Pancreas (tissue), 10 donors: ENCODE data around the gene SIMC1. TPM values are rescaled to one million over a fixed set of nuclear protein-coding genes. Genes with fewer than 3 reads are reported as not detected.
A peak's percentile ranks its signal among the peaks of the same experiment; 100 is the strongest.
"Not testable (repeated sequence)": the region's sequence is repeated elsewhere in the genome, so short reads cannot be mapped to it uniquely, and the experiment has no call there.

Experiments used
- ATAC-seq, 4 donors: fragments of 200-7000 bp; cut with Tn5 transposase; one replicate each; pipeline versions ENCODE4 v1.8.0 to v1.9.1; 2020; ENCODE audit warnings: mild to moderate bottlenecking in 4 of 4, moderate library complexity in 4 of 4
- DNase-seq, 6 donors: peaks; one replicate each; pipeline ENCODE4 v3.0.0-alpha.2; 2020
- FAIRE-seq: peaks from 2 replicates; lab custom pipeline; 2012; peaks lifted over from hg19 to GRCh38; lab: Jason Lieb, UNC
- H3K27ac ChIP-seq, 4 donors: fragments of 200-600 bp; sonication (generic); 1 replicate in 3 of 4; 2 replicates in 1 of 4; pipeline versions ENCODE4 v1.5.0 to v1.8.0; 2020
- H3K27me3 ChIP-seq, 4 donors: fragments of 200-600 bp; one replicate each; pipeline ENCODE4 v1.8.0; 2021
- H3K36me3 ChIP-seq, 3 donors: fragments of 200-600 bp; sonication (generic) in 1 of 3; one replicate each; pipeline versions ENCODE4 v1.5.0 to v1.8.0; 2020 to 2021
- H3K4me1 ChIP-seq, 3 donors: fragments of 200-600 bp; one replicate each; pipeline ENCODE4 v1.8.0; 2021
- H3K4me3 ChIP-seq, 4 donors: fragments of 200-600 bp; sonication (generic) in 2 of 4; one replicate each; pipeline versions ENCODE4 v1.5.0 to v1.8.0; 2020 to 2021
- H3K9me3 ChIP-seq, 4 donors: fragments of 200-600 bp; one replicate each; pipeline ENCODE4 v1.8.0; 2021
- WGBS, 2 donors: extraction: QIAGEN DNeasy Blood & Tissue Kit; methylation state at CpG; one replicate each; pipeline ENCODE4 v1.1.7; 2013; 5-methylcytosine and 5-hydroxymethylcytosine counted together
- intact Hi-C, 3 donors: fragments of 100-400 bp; cut with DNase I; formaldehyde crosslinking; loops; one replicate each; pipeline versions ENCODE4 v1.11.1 to v1.14.2; 2022
- polyA plus RNA-seq, 2 donors: library from polyadenylated mRNA; stranded (reverse); fragments of 200-250 nt; gene quantifications; one replicate each; pipeline ENCODE4 v1.2.3, GENCODE V29; 2013
- total RNA-seq, 6 donors: library from RNA; stranded (reverse); fragmentation: NEBNext Ultra II Directional in 4 of 6; extraction: Animal tissue kit (Norgen Biotek cat#: 25700) in 4 of 6; gene quantifications; one replicate each; pipeline versions ENCODE4 v1.2.1 to v1.2.4, GENCODE V29; 2021 to 2023
- donor health status: healthy with polysubstance abuse.
- donor health status: DM: no; HTN: no; CAD: no; lungs with moderate emphysema.
- donor health status: DM: no; HTN: no; CAD: no.
- donor health status: control.
- donor health status: control.
- donor health status: Bipolar disorder and iron deficiency.
- donor health status: DM: yes; HTN: yes; CAD: no.
- donor health status: DM: no; HTN: no; CAD: no.
- donor health status: DM: no; HTN: no; CAD: no.
- donor health status: DM: yes; HTN: yes; CAD: no.

SIMC1 gene
- total and polyA plus RNA-seq, 8 donors, result 5.3 to 15.3 (median 8.5) TPM

DNA sequence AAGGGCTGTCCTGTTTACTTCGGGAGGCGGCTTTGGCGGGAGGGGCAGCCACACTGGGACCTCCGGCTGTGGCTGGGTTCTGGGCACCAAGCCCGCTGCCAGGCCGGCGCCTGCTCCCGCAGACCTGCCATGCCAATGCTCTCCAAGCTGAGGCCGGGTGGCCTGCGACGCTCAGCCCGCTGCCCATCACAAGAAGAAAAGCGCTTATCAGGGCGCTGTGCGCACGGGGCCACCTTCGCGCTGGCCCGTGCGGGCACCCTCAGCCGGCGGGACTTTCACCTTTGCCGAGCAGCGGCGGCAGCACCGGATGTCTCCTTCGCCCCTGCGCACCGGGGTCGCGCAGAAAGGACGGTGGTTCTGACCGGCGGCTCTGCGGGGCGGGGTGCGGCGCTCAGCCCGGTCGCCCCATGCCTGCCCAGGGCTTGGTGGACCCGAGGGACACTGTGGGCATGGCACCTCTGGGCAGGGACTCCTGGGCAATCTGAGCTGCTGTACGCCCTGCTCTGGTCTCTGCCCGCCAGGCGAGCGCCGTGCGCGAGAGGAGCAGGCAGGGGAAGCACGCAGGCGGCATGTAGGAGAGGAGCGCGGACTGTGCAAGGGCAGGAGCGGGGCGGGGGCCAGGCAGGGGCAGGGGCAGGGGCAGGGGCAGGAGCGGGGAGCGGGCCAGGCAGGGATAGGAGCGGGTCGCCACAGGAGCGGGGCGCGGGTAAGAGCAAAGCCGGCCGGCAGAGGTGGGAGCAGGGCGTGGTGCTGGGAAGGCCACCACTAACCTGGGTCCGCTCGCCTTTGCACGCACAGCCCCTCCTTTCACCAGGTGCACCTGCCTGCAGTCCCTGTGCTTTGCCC, 43.8 kb upstream of the SIMC1 start:
- H3K9me3 ChIP-seq, H3K36me3 ChIP-seq, H3K4me1 ChIP-seq, FAIRE-seq, H3K27ac ChIP-seq, H3K27me3 ChIP-seq, H3K4me3 ChIP-seq, intact Hi-C loops: not testable (repeated sequence)
- peak in 1 of 6 donors; percentile 61 for DNase-seq
- WGBS, 2 donors, result 0 to 5% methylated on average over 35 to 52 of the region's 67 CpGs
- ATAC-seq, result peak in 3 of 4 donors; percentile 8 to 26 (median 13)

DNA sequence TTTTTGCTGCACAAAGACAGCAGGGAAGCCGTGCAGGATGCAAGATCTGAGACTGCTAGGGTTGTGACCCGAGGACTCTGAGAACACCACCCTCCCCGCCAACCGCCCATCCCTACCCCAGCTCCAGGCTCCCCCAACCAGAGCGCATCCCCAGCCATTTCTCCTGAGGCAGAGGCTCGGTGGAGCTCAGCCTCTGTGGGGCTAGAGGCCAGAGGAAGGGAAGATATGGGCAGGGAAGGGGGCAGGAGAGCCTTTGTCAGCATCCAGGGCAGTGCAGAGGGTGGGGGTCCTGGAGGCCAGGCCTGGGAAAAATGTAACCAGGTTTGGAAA, 43.2 kb upstream of the SIMC1 start:
- ATAC-seq, intact Hi-C loops, DNase-seq, H3K4me3 ChIP-seq, H3K27me3 ChIP-seq, FAIRE-seq, H3K27ac ChIP-seq, H3K36me3 ChIP-seq, H3K9me3 ChIP-seq, H3K4me1 ChIP-seq: not testable (repeated sequence)
- 41 to 52% methylated on average over 5 to 6 of the region's 6 CpGs for WGBS, 2 donors

DNA sequence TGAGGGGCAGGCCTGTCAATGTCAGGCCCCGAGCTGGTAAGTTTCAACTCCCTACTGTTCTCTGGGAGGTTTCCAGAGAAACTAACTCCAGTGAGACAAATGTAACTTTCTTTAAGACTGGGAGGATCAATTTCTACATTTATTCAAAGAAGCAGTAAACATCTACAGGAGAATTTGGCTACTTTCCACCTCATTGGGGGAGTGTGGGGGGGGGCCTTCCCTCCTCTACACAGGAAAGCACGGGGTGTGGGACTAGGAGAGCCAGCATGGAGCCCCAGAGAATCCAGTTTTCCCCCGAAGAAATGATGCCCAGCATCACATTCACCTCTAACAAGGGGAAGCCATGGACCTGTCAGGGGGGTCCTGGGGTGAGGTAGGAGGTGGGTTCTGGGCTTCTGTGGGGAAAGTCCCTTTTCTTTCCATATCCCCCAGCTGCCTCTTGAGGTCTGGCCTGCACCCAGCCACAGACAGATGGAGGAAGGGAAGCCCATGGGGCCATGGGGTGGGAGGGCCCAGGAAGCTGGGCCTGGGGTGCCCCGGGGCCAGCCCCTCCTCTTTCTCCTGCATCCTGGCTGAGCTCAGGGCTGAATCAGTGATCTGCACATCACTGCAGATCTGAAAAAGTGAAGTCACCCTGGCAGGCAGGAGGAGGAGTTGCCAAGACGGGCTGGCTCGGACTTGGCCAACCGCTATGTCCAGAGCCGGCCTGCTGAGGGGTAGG, 42.6 kb upstream of the SIMC1 start:
- 59% methylated on average over 7 of the region's 8 CpGs for WGBS, 2 donors
- DNase-seq, H3K4me1 ChIP-seq, H3K9me3 ChIP-seq, H3K27ac ChIP-seq, H3K27me3 ChIP-seq, ATAC-seq, H3K4me3 ChIP-seq, FAIRE-seq, H3K36me3 ChIP-seq, intact Hi-C loops: not testable (repeated sequence)

GRCh38 chr5:176196781-176197180, 41.4 kb upstream of the SIMC1 start:
- H3K4me3 ChIP-seq, intact Hi-C loops, ATAC-seq, H3K27ac ChIP-seq, H3K4me1 ChIP-seq, H3K27me3 ChIP-seq, FAIRE-seq, H3K9me3 ChIP-seq, H3K36me3 ChIP-seq, DNase-seq: not testable (repeated sequence)
- WGBS, 2 donors, result 78 to 85% methylated on average over 5 to 6 of the region's 7 CpGs

DNA sequence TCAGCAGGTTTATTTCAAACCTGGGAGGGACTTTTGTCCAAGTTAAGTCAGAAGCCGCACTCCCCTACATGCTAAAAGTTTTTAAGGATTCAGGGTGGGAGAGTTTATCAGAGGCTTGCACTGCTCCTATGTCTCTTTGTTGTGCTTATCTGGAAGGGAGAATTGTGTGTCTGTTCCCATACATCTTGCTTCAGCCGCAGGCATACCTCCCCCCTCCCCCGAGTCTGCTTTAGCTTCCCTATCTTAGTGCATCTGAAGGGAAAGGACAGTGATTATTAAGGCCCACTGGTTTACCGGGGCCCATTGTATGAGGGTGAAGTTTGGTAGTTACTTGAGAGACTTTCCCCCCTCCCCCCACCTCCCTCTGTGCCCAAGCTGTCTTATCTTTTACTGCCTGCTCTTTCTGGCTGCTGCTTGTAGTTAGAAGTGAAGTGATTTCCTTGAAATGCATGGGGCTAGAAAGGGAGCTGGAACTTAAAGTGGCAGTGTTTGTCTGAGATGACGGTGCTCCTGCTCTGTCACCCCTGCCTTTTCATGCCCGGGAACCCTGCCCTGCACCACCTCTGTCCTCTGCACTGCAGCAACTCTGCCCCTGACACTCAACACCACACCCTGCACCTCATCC, 40.9 kb upstream of the SIMC1 start:
- H3K9me3 ChIP-seq, FAIRE-seq, DNase-seq, ATAC-seq, H3K36me3 ChIP-seq, H3K4me1 ChIP-seq, H3K4me3 ChIP-seq, H3K27ac ChIP-seq, intact Hi-C loops, H3K27me3 ChIP-seq: not testable (repeated sequence)
- WGBS, 2 donors, result 35 to 41% methylated on average over 5 to 6 of the region's 6 CpGs

GRCh38 chr5:176198299-176198698, 39.9 kb upstream of the SIMC1 start:
- intact Hi-C loops, H3K4me3 ChIP-seq, H3K4me1 ChIP-seq, FAIRE-seq, H3K27me3 ChIP-seq, H3K27ac ChIP-seq, H3K36me3 ChIP-seq, H3K9me3 ChIP-seq, ATAC-seq, DNase-seq: not testable (repeated sequence)
- WGBS, 2 donors, result 33 to 64% methylated on average over 1 to 2 of the region's 2 CpGs

DNA sequence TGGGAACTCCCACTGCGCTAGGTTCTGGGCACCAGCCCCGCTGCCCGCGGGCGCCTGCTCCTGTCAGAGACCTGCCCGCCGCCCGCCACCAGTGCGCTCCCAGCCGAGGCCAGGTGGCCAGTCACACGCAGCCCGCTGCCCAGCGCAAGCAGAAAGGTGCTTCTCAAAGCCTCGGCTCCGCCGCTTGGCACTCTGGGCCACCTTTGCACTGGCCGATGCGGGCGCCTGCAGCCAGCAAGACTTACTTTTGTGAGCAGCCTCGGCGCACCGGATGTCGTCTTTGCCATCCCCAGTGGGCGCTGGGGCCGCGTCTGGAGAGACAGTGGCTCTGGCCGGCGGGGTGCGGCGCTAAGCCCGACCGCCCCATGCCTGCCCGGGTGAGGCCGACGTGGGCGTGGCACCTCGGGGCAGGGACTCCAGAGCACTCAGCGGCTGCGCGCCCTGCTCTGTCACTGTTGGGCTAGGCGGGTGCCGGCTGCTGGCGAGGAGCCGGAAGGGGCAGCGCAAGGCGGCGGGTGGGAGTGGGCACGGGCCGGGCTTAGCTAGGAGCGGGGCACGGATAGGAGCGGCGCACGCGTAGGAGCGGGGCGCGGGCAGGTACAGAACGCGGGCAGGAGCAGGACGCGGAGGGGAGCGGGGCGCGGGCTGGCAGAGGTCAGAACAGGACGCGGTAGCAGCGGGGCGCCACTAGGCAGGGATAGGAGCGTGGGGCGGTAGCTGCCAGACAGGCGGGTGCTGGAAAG, 39.1 kb upstream of the SIMC1 start:
- ATAC-seq, result peak; percentile 90 to 92 (median 92)
- FAIRE-seq, H3K4me1 ChIP-seq, H3K27ac ChIP-seq, H3K9me3 ChIP-seq, H3K36me3 ChIP-seq, intact Hi-C loops, H3K27me3 ChIP-seq: not testable (repeated sequence)
- H3K4me3 ChIP-seq, result peak overlapping the region; percentile 15 to 49 (median 19)
- 1% methylated on average over 45 to 72 of the region's 72 CpGs for WGBS, 2 donors
- DNase-seq, result peak; percentile 40 to 84 (median 60)

GRCh38 chr5:176199803-176200399, 38.3 kb upstream of the SIMC1 start:
- H3K9me3 ChIP-seq, H3K36me3 ChIP-seq, ATAC-seq, H3K27ac ChIP-seq, H3K4me1 ChIP-seq, H3K27me3 ChIP-seq, DNase-seq, FAIRE-seq, intact Hi-C loops: not testable (repeated sequence)
- H3K4me3 ChIP-seq, result peak overlapping the region in 1 of 4 donors; percentile 49
- WGBS, 2 donors, result 17 to 25% methylated on average over 8 to 9 of the region's 9 CpGs
